ENCODE data around the gene OOSP4B. TPM values are rescaled to one million over a fixed set of nuclear protein-coding genes. Genes with fewer than 3 reads are reported as not detected.
"Not testable (repeated sequence)": the region's sequence is repeated elsewhere in the genome, so short reads cannot be mapped to it uniquely, and the experiment has no call there.

Gene OOSP4B
- total RNA-seq = not detected

DNA sequence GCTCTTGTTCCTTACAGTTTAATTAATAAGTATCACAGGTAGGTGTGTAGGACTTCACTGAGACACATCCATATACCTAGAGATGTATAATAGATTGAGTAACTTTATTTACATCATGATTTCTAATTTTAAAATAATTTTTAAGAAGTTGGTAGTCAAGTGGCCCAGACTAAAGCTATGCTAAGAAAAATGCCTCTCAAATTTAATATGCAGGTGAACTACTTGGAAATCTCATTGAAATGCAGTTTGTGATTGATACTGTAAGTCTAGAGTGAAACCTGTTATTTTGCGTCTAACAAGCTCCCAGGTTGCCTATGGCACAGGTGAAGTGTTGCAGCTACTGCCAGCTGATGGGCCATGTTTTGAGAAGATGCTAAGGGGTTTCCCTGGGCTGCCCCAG is at the start of gene OOSP4B:
TSS of gene OOSP4B (plus strand) at position 301 of the 400 bp plus-strand sequence.
- H3K36me3 Mint-ChIP-seq (ENCODE audit: low read depth) = no peaks in the 10 kb centered on the region
- H3K4me1 Mint-ChIP-seq = peaks cover 5% of the 10 kb centered on the region
- peaks cover 14% of the 10 kb centered on the region for H3K27me3 Mint-ChIP-seq
- peaks cover 4% of the 10 kb centered on the region for H3K9me3 Mint-ChIP-seq
- H3K27ac Mint-ChIP-seq = no peak within 1 kb of the TSS
- no peak for ATAC-seq (replicated peaks)
- no peak within 1 kb of the TSS for H3K4me3 Mint-ChIP-seq

DNA sequence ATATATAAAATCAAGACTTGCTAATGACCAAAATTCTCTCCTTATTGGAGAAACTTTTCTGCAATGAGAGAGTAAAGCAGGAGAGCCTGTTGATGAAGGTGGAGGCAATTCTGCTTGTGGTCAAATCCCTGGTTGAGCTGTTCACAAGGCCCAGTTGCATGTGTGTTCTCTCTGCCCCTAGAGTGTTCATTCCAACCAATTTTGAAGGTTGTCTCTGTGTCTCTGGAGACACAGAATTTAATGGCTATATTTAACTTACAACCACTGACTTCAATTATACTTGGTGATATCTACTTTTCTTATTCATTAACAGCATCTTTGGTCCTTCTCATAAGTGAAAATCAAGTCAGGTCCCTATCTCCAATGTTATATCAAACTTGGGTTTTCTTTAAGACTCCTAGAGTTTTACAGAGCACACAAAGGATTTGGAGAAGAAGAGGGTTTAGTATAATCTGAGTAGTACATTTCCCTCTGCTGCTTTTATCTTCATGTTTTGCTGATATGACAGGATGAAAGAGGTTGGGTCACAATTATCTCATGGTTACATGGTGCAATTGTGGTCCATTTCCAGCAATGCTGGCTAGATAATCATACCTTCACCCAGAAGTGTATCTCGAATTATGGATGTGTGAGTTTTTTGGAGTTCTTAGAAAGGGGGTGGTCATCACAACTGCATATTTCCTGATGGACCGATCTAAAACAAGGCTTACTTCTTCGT is 49.1 kb upstream of the OOSP4B start:
- H3K4me3 Mint-ChIP-seq = no peak overlapping the region
- no peaks in the 10 kb centered on the region for H3K9me3 Mint-ChIP-seq
- peaks cover 11% of the 10 kb centered on the region for H3K27me3 Mint-ChIP-seq
- ATAC-seq (replicated peaks) = no peak
- H3K4me1 Mint-ChIP-seq = no peaks in the 10 kb centered on the region
- H3K27ac Mint-ChIP-seq = no peak overlapping the region
- no peaks in the 10 kb centered on the region for H3K36me3 Mint-ChIP-seq (ENCODE audit: low read depth)

DNA sequence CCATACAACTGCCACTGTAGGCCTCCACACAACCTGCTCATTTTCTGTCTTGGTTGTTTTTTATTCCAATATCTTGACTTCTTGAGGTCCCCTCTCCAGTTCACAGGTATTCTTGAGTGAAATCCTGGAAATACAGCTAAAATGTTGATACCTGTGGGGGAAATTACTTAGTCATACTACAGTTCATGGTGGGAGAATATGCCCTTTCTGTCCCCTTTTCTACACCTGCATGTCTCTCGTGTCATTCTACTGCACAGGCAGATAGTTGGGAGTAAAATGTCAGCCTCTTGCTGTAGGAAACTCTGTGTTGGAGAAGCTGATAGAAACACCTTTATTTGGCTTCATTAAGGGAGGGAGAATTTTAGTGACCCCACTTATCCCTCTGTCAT is 48.6 kb upstream of the OOSP4B start:
- H3K27me3 Mint-ChIP-seq = peaks cover 13% of the 10 kb centered on the region
- no peak overlapping the region for H3K4me3 Mint-ChIP-seq
- ATAC-seq (replicated peaks) = no peak
- no peaks in the 10 kb centered on the region for H3K9me3 Mint-ChIP-seq
- no peaks in the 10 kb centered on the region for H3K36me3 Mint-ChIP-seq (ENCODE audit: low read depth)
- H3K4me1 Mint-ChIP-seq = no peaks in the 10 kb centered on the region
- H3K27ac Mint-ChIP-seq = no peak overlapping the region

DNA sequence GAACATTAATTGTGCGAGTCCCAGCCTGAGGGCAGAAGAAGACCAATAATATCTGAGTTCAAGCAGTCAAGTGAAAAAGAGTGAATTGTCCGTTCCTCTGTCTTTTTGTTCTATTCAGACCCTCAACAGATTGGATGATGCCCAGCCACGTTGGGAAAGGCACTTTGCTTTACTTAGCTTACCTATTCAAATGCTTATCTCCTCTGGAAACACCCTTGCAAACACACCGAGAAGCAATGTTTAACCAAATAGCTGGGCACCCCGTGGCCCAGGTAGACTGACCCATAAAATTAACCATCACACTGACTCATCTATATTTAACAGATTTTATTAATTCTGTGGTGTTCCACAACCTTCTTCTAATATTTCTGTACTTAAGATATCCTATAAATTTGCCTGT is 43.9 kb upstream of the OOSP4B start:
- Mint-ChIP-seq H3K4me3 (no peak overlapping the region), H3K4me1 (no peaks in the 10 kb centered on the region), H3K27me3 (peaks cover 11% of the 10 kb centered on the region), H3K27ac (no peak overlapping the region), H3K9me3 (no peaks in the 10 kb centered on the region), H3K36me3 (ENCODE audit: low read depth) (no peaks in the 10 kb centered on the region)
- no peak for ATAC-seq (replicated peaks)

DNA sequence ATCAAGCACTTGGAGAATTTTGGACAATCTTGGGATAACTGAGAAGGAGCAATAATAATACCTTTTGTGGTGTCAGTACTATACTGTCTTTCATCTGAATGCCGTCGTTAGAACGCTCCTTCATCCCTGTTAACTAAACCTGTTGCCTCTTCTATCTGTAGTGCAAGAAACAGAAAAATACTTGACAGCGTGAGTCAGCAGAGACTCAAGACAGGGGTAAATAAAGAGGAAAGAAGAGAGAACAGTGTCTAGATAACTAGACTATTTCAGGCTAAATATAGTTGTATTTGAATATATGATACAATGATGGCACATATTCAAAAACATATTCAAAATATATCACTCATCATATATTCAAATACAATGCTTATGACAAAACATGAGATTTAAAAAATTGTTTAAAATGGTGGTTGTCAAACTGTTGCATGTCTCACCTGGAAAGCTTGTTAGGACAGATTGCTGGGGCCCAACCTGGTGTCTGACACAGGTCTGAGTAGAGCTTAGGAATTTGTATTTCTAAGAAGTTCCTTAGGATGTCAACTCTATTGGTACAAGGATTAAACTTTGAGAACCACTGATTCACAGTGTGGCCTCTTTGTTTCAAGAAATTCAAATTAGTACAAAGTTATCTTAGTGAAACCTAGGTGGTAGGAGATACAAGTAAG is 35.7 kb upstream of the OOSP4B start:
- Mint-ChIP-seq H3K36me3 (ENCODE audit: low read depth) (no peaks in the 10 kb centered on the region), H3K27ac (no peak overlapping the region), H3K4me3 (no peak overlapping the region), H3K4me1 (no peaks in the 10 kb centered on the region), H3K27me3 (peaks cover 21% of the 10 kb centered on the region), H3K9me3 (no peaks in the 10 kb centered on the region)
- no peak for ATAC-seq (replicated peaks)

DNA sequence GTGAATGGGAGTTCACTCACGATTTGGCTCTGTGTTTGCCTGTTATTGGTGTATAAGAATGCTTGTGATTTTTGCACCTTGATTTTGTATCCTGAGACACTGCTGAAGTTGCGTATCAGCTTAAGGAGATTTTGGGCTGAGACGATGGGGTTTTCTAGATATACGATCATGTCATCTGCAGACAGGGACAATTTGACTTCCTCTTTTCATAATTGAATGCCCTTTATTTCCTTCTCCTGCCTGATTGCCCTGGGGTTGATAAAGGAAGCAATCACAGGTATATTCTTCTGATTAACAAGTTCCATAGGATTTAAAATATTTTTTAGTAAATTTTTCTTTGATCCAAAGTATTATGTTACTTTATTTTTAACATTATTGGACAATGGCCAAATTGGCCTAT is 34.9 kb upstream of the OOSP4B start:
- H3K27me3 Mint-ChIP-seq = peaks cover 21% of the 10 kb centered on the region

DNA sequence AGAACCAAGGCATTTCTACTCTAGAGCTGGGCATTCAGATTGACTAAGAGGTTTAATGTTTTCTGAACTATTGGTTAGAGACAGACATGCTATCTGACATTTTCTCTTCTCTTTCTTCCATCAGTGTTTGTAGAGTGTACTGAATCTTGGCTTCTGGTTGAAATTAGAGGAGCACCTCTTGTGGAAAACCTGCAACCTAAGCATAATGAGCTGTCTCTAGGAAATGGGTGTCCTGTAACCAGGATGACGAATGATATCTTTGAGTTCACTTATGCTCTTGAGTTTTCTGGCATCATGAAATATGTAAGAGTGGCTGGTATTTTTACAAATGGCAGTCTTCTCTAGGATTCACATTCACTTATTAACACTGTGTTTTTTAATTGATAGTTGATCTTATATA is 33.8 kb upstream of the OOSP4B start:
- Mint-ChIP-seq H3K4me3 (no peak overlapping the region), H3K36me3 (ENCODE audit: low read depth) (no peaks in the 10 kb centered on the region), H3K27ac (no peak overlapping the region), H3K4me1 (no peaks in the 10 kb centered on the region), H3K9me3 (no peaks in the 10 kb centered on the region), H3K27me3 (peaks cover 21% of the 10 kb centered on the region)
- no peak for ATAC-seq (replicated peaks)

More for the DNA sequence above, 34.9 kb upstream of the OOSP4B start:
- H3K9me3 Mint-ChIP-seq; H3K27ac Mint-ChIP-seq; H3K4me3 Mint-ChIP-seq; H3K36me3 Mint-ChIP-seq (ENCODE audit: low read depth); H3K4me1 Mint-ChIP-seq; ATAC-seq (replicated peaks): not testable (repeated sequence)

DNA sequence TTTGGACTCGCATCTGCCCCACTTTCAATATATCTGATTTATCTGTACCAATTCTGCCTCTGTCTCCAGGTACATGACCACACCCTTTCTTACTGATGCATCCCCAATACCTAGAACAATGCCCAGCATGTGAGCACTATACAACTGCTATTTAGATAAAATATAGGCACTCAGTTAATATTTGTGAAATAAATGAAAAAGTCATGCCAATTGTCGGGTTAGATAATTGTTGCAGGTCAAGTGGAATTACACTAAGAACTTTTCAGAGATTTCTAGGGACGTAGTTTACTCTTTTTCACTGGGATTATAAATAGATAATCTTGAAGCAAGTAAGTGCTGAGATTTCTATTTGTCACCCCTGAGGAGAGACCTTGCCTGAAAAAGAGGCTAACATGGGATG is 32.6 kb upstream of the OOSP4B start:
- Mint-ChIP-seq H3K27ac (no peak overlapping the region), H3K9me3 (peaks cover 6% of the 10 kb centered on the region), H3K36me3 (ENCODE audit: low read depth) (no peaks in the 10 kb centered on the region), H3K27me3 (peaks cover 17% of the 10 kb centered on the region), H3K4me1 (no peaks in the 10 kb centered on the region), H3K4me3 (no peak overlapping the region)
- ATAC-seq (replicated peaks) = no peak

DNA sequence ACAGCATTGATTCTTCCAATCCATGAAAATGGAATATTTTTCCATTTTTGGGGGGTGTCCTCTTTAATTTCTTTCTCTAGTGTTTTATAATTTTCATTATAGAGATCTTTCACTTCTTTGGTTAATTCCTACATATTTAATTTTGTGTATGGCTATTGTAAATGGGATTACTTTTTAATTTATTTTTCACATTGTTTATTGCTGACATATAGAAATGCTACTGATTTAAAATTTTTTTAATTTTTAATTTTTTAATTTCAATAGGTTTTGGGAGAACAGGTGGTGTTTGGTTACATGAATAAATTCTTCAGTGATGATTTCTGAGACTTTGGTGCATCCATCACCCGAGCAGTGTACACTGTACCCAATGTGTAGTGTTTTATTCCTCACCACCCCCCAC is 26.6 kb upstream of the OOSP4B start:
- no peak for ATAC-seq (replicated peaks)
- Mint-ChIP-seq H3K36me3 (ENCODE audit: low read depth) (no peaks in the 10 kb centered on the region), H3K4me3 (no peak overlapping the region), H3K9me3 (peaks cover 21% of the 10 kb centered on the region), H3K27ac (no peak overlapping the region), H3K27me3 (peaks cover 19% of the 10 kb centered on the region), H3K4me1 (no peaks in the 10 kb centered on the region)

DNA sequence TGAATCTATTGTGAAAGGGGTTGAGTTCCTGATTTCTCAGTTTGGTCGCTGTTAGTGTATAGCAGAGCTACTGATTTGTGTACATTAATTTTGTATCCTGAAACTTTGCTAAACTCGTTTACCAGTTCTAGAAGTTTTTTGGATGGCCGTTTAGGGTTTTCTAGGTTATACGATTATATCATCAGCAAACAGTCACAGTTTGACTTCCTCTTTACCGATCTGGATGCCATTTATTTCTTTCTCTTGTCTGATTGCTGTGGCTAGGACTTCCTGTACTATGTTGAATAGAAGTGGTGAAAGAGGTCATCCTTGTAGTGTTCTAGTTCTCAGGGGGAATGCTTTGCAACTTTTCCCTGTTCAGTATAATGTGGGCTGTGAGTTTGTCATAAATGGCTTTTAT is 24.6 kb upstream of the OOSP4B start:
- no peak overlapping the region for H3K4me3 Mint-ChIP-seq
- H3K9me3 Mint-ChIP-seq = peaks cover 21% of the 10 kb centered on the region
- no peaks in the 10 kb centered on the region for H3K4me1 Mint-ChIP-seq
- no peak overlapping the region for H3K27ac Mint-ChIP-seq
- H3K27me3 Mint-ChIP-seq = peaks cover 22% of the 10 kb centered on the region
- H3K36me3 Mint-ChIP-seq (ENCODE audit: low read depth) = no peaks in the 10 kb centered on the region
- no peak for ATAC-seq (replicated peaks)

DNA sequence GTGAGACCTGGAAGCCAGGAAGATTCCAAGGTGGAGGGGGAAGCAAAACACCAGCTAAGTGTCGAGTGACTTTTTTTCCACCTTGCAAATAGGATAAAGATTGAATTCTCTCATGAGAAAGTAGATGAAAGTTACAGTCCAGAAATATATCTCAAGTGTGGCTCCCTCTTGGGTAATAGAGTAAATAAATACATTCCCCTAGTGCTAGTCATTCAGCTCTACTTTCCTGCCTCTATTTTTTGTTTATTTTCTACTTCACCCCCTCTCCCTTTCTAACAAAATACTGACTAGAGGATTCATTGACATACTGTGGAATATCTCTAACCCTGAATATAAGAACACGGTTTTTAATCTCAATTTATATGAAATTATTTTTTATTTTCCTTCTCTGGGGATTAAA is 19.2 kb upstream of the OOSP4B start:
- peaks cover under 1% of the 10 kb centered on the region for H3K9me3 Mint-ChIP-seq
- no peaks in the 10 kb centered on the region for H3K4me1 Mint-ChIP-seq
- no peaks in the 10 kb centered on the region for H3K36me3 Mint-ChIP-seq (ENCODE audit: low read depth)
- peaks cover 22% of the 10 kb centered on the region for H3K27me3 Mint-ChIP-seq
- no peak overlapping the region for H3K4me3 Mint-ChIP-seq
- ATAC-seq (replicated peaks) = no peak
- H3K27ac Mint-ChIP-seq = no peak overlapping the region

DNA sequence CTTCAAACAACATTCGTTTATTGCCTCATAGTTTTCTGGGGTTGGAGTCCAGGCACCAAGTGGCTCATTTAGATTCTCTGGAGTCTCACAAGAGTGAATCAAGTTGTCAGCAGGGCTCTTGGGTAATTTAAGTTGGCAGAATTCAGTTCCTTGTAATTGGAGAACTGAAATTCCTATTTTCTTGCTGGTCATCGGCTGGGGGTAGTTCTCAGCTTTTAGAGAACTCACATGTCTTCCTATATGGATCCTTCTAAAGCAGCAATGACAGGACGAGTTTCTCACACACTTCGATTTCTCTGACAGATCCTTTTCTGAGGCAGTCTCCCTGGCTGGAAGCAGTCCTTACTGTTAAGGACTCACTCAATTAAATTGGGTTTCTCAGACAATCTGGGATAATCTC is 17.3 kb upstream of the OOSP4B start:
- Mint-ChIP-seq H3K9me3 (no peaks in the 10 kb centered on the region), H3K27me3 (peaks cover 18% of the 10 kb centered on the region), H3K4me1 (no peaks in the 10 kb centered on the region), H3K4me3 (no peak overlapping the region), H3K36me3 (ENCODE audit: low read depth) (no peaks in the 10 kb centered on the region), H3K27ac (no peak overlapping the region)
- no peak for ATAC-seq (replicated peaks)

DNA sequence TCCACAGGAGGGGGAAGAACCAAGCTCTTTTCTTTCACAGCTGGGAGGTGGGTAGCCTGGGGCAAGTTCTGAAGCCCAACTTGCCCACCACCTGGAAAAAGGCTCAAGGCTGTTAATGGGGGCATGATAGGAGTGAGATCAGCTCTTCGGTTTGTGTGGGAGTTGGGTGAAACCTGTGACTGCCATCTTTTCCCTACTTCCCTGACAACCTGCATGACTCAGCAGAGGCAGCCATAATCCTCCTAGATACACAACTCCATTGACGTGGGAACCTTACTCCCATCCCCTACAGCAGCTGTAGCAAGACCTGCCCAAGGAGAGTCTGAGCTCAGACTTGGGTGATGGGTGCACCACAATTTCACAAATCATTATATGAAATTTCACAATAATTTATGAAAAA is 13.3 kb upstream of the OOSP4B start:
- Mint-ChIP-seq H3K4me3 (no peak overlapping the region), H3K4me1 (no peaks in the 10 kb centered on the region), H3K36me3 (ENCODE audit: low read depth) (no peaks in the 10 kb centered on the region), H3K27me3 (peaks cover 10% of the 10 kb centered on the region), H3K27ac (no peak overlapping the region), H3K9me3 (no peaks in the 10 kb centered on the region)
- ATAC-seq (replicated peaks) = no peak

DNA sequence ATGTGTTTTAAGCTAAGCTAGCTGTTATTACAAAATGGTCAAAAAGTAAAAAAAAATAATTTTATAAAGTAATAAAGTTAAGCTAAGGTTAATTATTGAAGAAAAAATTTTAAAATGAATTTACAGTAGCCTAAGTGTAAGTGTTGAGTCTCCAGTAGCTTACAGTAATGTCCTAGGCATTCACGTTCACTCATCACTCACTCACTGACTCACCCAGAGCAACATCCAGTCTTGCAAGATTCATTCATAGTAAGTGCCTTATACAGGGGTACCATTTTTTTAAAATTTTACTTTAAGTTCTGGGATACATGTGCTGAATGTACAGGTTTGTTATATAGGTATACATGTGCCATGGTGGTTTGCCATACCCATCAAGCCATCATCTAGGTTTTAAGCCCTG is 11.6 kb upstream of the OOSP4B start:
- no peak overlapping the region for H3K27ac Mint-ChIP-seq
- peaks cover 13% of the 10 kb centered on the region for H3K27me3 Mint-ChIP-seq
- no peaks in the 10 kb centered on the region for H3K36me3 Mint-ChIP-seq (ENCODE audit: low read depth)
- no peaks in the 10 kb centered on the region for H3K4me1 Mint-ChIP-seq
- no peaks in the 10 kb centered on the region for H3K9me3 Mint-ChIP-seq
- no peak overlapping the region for H3K4me3 Mint-ChIP-seq
- no peak for ATAC-seq (replicated peaks)

DNA sequence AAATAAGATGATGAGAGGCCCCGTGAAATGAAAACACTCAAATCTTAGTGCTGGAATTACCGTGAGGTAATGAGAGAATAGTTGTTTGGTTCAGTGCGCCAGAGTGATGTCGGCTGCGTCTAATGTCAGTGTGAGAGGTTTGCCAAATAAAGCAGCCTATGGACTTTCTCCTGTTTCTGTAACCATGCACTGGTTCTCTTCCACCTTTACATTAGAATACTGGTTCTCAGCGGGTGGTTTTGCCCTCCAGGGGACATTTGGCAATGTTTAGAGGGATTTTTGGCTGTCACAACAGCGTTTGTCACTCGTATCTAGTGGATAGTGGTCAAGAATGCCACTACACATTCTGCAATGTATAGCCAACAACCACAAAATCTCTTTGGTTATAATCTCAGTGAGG is 1.1 kb downstream of the OOSP4B start:
- peaks cover 5% of the 10 kb centered on the region for H3K4me1 Mint-ChIP-seq
- H3K36me3 Mint-ChIP-seq (ENCODE audit: low read depth) = no peaks in the 10 kb centered on the region

More for the DNA sequence above, 1.1 kb downstream of the OOSP4B start:
- H3K4me3 Mint-ChIP-seq = no peak overlapping the region
- H3K27me3 Mint-ChIP-seq = peaks cover 14% of the 10 kb centered on the region
- H3K9me3 Mint-ChIP-seq = peaks cover 4% of the 10 kb centered on the region
- no peak overlapping the region for H3K27ac Mint-ChIP-seq
- ATAC-seq (replicated peaks) = no peak
